DOHH2 (cell line): ENCODE measurements around the gene NT5DC1.

Source experiments
- EZH2phosphoT487 ChIP-seq: fragments of 200-600 bp; sonication (generic); IDR thresholded peaks from 2 replicates; pipeline ENCODE4 v1.6.1; 2017; ENCODE audit warnings: borderline replicate concordance, mild to moderate bottlenecking, antibody characterized with exemption, low read length, moderate library complexity, mixed read lengths
- TF ChIP-seq, protein P1 (sequence below): fragments of 200-600 bp; sonication (generic); IDR thresholded peaks from one replicate; pipeline ENCODE4 v1.5.1; 2014; ENCODE audit warnings: antibody characterized with exemption, mild to moderate bottlenecking, low read depth, low read length; ENCODE audit not compliant: poor library complexity, severe bottlenecking

- TF ChIP-seq, protein P1, sequence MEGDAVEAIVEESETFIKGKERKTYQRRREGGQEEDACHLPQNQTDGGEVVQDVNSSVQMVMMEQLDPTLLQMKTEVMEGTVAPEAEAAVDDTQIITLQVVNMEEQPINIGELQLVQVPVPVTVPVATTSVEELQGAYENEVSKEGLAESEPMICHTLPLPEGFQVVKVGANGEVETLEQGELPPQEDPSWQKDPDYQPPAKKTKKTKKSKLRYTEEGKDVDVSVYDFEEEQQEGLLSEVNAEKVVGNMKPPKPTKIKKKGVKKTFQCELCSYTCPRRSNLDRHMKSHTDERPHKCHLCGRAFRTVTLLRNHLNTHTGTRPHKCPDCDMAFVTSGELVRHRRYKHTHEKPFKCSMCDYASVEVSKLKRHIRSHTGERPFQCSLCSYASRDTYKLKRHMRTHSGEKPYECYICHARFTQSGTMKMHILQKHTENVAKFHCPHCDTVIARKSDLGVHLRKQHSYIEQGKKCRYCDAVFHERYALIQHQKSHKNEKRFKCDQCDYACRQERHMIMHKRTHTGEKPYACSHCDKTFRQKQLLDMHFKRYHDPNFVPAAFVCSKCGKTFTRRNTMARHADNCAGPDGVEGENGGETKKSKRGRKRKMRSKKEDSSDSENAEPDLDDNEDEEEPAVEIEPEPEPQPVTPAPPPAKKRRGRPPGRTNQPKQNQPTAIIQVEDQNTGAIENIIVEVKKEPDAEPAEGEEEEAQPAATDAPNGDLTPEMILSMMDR, result no peak
- no peak for TF ChIP-seq EZH2phosphoT487
Observed at GRCh38 chr6:116108836-116109235, 8.2 kb downstream of the NT5DC1 start.
